Endometrium (tissue), 2 donors: Measurements from ENCODE around the gene HOXB9.

Source experiments
- FAIRE-seq: peaks from 2 replicates; lab custom pipeline; 2012; peaks lifted over from hg19 to GRCh38; lab: Jason Lieb, UNC
- donor health status: control.
- donor health status: control.

The HOXB9 gene

DNA sequence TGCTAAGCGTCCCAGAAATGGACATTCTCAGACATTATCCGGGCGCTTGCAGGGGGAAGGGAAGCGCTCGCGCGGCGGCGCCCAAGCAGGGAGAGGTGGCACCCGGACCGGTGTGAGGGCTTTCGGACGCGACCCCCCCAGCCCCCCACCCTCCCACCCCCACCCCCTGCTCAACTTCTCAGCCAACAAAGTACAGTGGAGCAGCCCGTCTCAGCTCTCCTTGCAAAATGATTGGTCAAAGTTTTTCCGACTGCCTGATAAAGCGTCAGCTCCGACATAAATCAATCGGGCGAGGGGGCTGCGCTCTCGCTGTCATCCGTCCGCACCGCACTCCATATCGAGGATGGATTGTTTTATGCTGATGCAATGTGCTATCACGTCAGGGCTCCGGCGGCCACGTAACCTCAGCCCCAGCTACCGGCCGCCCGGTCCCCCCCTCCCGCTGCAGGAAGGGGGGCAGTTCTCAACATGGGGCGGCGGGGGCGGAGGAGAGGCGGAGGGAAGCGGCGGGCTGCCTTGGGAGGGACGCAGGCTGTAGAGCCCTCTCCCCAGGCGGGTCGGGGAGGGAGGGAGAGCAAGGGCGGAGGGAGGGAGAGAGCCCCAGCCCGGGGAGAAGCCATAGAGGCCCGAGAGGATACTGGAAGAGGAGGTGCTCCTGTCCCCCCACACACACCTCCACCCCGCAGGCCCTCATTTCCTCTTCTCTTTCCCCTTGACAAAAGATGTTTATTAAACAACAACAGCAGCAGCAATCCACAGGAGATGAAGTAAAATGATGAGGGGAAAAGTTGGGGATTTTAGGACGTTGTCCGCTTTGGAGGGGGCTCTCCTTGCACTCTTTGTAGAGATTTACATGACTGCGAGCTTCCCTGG is at the start of gene HOXB9:
Gene HOXB9, minus strand, starts transcription at position 114 of the 873 bp plus-strand sequence. Its CDS starts 89 bp downstream, at position 25.
- no peak for FAIRE-seq

DNA sequence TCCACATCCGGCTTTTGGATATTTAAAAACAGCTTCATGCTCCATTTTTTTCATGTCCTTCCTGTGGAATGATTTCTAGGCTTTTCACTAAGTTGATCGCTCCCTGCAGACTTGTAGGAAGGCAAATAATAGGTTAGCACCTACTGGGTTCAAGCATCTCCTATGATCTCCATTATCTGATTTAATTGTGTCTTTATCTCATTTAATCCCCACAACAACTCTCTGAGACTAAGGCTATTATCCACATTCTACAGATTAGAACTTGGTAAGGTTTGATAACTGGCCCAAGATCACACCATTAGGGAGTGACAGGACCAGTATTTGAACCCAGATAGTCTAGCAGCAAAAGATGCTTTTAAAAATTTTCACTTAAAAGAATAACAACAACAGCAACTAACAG is 46.2 kb upstream of the HOXB9 start:
- no peak for FAIRE-seq

DNA sequence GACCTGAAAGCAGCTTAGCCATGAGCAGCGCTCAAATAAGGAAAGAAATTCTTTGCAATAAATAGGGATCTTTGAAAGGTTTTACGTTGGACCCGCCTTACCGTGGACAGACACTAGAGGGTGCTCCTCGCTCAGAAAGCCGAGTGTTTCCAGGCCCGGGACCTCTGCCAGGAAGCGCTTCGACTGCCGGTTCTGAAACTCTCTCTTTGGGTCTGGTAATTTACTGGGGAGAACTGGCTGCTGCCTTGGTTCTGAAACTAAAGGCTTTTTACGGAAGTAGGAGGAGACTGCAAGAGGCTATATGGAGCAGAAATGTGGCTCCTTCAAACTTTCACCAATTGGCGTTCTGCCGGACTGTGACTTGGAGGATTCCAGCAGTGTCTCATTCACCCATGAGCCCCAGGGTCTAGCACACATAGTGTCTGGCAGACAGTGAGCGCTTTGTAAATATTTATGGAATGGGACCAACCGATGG is 45.6 kb upstream of the HOXB9 start:
- FAIRE-seq: no peak

DNA sequence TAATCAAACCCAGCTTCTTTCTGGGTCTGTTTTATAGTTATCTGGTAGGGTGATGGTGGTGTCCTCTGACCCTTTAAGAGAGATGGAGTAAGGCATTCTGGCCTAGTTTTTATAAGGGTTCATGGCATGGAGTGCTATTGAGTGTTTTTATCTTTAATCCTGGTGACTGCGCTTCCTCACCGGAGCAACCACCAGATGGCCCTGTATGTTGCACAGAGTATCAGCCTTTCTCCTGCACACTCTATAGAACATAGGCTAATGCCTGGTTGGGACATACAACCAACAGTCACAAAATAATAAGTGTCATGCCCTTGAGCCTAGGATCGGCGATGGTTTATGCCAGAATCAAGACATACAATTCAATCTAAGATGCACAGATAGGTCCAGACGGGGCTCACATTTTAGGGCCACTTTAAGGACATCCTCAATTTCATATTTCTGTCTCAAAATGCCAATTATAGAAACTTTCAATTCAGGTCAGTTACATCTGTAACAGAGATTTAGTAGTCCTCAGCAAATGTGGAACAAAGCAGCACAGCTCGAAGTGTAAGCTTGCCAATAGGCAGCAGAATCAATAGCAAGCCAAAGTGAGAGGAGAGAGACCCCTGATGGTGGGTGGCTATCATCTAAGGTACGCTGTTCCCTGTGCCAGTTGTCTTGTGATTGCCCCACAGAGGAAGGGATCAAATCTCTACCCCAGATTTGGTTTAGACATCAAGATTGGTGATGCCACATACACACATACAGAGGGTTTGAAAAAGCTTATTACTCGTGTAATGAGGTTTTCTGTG is 37.2 kb upstream of the HOXB9 start:
- no peak for FAIRE-seq

- FAIRE-seq: no peak
Observed at GRCh38 chr17:48655913-48656312, 29.8 kb upstream of the HOXB9 start.

GRCh38 chr17:48649741-48650140 is 23.6 kb upstream of the HOXB9 start:
- no peak for FAIRE-seq

GRCh38 chr17:48647963-48648245 is 21.7 kb upstream of the HOXB9 start:
- FAIRE-seq: no peak

DNA sequence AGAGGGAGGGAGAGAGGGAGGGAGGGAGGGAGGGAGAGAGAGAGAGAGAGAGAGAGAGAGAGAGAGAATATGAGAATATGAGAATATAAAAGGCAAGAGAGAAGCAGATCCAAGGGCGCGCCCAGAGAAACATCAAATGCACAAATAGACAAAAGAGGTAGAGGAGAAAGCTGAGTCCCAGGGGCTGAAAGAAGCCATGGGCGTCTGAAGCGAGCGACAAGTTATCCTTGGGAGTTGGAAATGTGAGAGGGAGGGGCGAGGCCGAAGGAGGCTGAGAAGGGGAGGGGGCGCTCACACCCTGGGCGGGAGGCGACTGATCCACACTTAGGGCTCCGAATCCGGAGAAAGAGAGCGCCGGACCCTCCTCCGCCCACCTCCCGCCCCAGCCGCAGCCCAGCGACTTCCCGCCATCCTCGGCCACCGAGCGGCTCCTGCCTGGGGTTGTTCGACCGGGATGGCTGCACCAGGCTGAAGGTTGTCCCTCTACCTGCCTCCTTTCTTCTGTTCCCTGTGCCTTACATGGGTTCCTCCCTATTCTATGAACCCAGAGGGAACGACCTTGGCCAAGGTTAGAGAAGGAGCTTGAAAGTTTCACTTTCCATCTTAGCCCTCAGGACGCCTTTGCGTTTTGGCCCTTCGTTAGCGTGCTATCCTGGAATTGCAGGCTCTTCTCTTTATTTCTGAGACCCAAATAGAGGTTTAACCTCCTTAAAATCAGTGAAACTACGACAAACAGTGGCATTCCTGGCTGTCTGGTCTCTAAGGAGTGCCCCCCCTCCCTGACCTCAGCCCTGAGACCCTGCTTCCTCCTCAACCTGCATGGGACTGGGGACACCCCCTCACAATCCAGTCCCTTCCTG is 21.2 kb upstream of the HOXB9 start:
- FAIRE-seq: no peak

- FAIRE-seq: no peak
Observed at GRCh38 chr17:48646183-48647102, 20.3 kb upstream of the HOXB9 start.

GRCh38 chr17:48645639-48646182 is 19.6 kb upstream of the HOXB9 start:
- FAIRE-seq: no peak

DNA sequence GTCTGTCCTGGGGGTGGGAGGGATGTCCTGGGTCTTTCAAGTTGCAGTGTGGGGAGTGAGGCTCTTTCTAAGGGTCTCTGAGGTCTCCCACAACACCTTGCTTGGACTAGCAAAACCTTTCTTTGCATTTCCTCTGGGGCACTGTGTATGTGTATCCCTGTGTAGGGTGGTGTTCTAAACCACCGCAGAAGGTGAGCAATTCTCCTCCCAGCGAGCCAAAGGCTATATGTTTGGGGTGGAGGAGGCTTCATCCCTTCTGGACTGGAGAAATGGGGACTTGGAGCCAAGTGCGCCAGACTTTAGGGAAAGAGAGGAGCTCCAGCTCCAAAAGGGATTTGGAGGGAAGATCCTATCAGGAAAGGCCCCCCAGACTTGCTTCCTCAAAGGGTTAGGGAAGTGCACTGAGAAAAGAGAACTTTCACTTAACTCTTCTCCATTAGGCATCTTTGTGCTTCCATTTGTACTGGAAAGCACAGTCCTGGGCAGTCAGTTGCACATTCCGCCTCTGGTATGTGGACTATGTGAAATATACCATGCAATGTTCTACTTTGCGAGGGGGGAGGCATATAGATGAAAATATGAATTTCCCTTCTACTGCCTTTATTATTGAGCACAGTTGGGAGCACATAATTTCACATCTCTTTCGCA is 18.9 kb upstream of the HOXB9 start:
- no peak for FAIRE-seq

GRCh38 chr17:48644159-48644558 is 18.0 kb upstream of the HOXB9 start:
- FAIRE-seq: no peak

DNA sequence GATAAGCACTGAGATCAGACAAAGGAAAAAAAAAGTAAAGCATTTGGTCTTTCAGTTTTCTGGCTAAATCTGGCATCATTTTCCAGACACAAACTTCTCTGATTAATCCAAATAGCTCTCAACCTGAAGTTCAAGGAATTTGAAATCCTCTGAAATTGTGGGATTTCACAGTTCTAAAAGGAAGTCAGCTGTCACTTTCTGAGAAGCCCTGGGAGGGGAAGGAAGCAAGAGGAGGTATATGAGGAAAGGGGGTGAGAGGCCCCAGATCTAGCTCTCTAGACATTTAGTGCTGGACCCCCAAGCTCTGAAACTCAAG is 17.5 kb upstream of the HOXB9 start:
- no peak for FAIRE-seq

- FAIRE-seq: no peak
Observed at GRCh38 chr17:48642843-48643696, 16.9 kb upstream of the HOXB9 start.

GRCh38 chr17:48642059-48642842 is 16.1 kb upstream of the HOXB9 start:
- FAIRE-seq: no peak

DNA sequence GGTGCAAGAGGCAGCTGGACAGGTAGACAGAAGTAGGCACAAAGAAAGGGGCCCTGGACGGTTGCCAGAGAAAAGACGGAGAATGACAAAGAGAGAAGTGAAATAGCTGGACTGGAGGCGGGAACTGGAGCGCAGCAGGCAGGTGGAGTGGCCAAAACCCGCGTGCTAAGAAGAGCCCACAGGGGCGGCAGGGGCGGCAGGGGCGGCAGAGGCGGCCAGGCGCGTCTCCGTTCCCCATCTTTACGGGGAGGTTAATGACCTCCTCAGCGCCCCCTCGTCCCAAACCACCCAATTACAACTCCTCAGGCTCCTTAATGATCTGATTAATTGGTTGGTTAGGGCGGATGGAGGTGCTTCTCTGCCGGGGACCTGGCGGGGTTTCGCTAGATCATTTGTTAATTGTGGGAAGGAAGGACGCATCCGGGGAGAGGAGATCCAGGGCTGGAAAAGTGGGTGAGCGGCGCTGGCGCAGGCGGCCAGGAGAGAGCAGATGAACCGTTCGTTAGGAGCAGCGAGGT is 15.4 kb upstream of the HOXB9 start:
- FAIRE-seq: no peak

DNA sequence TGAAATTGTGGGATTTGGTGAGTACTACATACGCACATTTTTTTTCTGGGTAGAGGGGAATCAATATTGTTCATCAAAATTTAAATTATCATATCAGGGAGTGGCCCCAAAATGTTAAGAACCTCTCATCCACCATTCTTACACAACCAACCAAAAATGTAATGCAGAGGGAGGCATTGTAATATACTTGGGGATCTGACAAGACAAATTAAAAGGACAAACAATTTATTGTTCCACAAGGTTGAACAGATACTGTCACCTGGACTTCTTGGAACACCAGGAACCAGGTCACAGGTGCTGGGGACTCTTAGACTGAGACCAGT is 14.7 kb upstream of the HOXB9 start:
- FAIRE-seq: no peak

DNA sequence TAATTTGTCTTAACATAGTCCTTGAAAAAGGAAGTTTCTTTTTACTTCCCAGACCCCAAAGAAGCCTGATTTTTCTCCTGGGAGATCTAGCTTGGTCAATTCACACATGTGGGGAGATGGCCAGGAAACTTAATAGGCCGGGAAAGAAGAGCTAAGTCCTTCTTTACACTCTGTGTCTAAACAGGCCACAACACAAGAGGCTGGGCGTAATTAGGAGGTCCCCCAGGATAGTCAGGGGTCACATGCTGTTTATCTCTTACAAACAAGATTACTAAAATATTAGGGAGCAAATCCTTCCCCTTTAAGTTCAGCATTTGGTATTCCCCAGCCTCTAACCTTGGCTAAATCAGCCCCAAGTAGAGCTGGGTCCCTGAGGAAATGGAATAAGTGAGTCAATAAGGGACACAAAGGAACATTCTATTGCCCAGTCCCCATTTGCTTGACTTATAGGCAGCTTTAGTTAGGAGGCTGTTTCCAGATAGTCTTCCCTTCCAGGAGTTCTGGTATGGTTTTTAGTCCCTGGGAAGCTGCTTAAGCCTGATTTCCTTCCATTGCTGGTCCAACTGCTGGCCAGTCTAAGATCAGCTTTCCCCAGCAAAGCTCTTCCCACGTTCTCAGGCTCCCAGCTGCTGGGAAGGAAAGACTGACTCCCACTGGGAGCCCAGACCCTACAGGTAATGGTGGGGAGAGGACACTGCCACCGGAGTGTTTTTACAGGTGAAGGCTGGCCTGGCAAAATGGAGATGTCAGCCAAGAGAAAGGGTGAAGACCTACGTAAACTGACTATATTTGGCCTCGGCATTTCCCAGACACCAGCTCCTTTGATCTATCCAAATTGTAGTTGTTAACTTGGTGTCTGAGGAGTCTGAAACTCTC is 14.1 kb upstream of the HOXB9 start:
- FAIRE-seq: no peak
